ENCODE measurements around the gene PIN4.
"Not testable (repeated sequence)": the region's sequence is repeated elsewhere in the genome, so short reads cannot be mapped to it uniquely, and the experiment has no call there.

PIN4 gene

GRCh38 chrX:72181178-72182125 lies at the start of gene PIN4:
Gene PIN4 (plus strand): TSS chrX:72181757. CDS start chrX:72181786, 29 bp downstream.
- peak; percentile 78 to 79 for DNase-seq

- no peak for DNase-seq
Observed at GRCh38 chrX:72132456-72132855, 49.1 kb upstream of the PIN4 start.

GRCh38 chrX:72133851-72134546 lies 47.6 kb upstream of the PIN4 start:
- DNase-seq: no peak

GRCh38 chrX:72137846-72138495 lies 43.6 kb upstream of the PIN4 start:
- DNase-seq: no peak

- DNase-seq: no peak
Observed at GRCh38 chrX:72139538-72139937, 42.0 kb upstream of the PIN4 start.

GRCh38 chrX:72141372-72142004 lies 40.1 kb upstream of the PIN4 start:
- DNase-seq: no peak

- no peak for DNase-seq
Observed at GRCh38 chrX:72142094-72142793, 39.3 kb upstream of the PIN4 start.

GRCh38 chrX:72142794-72143608 lies 38.6 kb upstream of the PIN4 start:
- DNase-seq: no peak

GRCh38 chrX:72143609-72143907 lies 38.0 kb upstream of the PIN4 start:
- no peak for DNase-seq

- DNase-seq: no peak
Observed at GRCh38 chrX:72145181-72145580, 36.4 kb upstream of the PIN4 start.

- no peak for DNase-seq
Observed at GRCh38 chrX:72146527-72146926, 35.0 kb upstream of the PIN4 start.

- DNase-seq: no peak
Observed at GRCh38 chrX:72158773-72159172, 22.8 kb upstream of the PIN4 start.

GRCh38 chrX:72159769-72160168 lies 21.8 kb upstream of the PIN4 start:
- no peak for DNase-seq

- no peak for DNase-seq
Observed at GRCh38 chrX:72165551-72165950, 16.0 kb upstream of the PIN4 start.

- peak; percentile 29 to 34 for DNase-seq
Observed at GRCh38 chrX:72169008-72169728, 12.4 kb upstream of the PIN4 start.

- DNase-seq: not testable (repeated sequence)
Observed at GRCh38 chrX:72176289-72176688, 5.3 kb upstream of the PIN4 start.

GRCh38 chrX:72176981-72177380 lies 4.6 kb upstream of the PIN4 start:
- DNase-seq: no peak

- DNase-seq: no peak
Observed at GRCh38 chrX:72180539-72180938, 1.0 kb upstream of the PIN4 start.

- no peak for DNase-seq
Observed at GRCh38 chrX:72182924-72183323, 1.4 kb downstream of the PIN4 start.

- no peak for DNase-seq
Observed at GRCh38 chrX:72201836-72202536, 20.4 kb downstream of the PIN4 start.
